Measurements from ENCODE around the gene PTGFR.

PTGFR gene

GRCh38 chr1:78526496-78526895 is 35.7 kb downstream of the PTGFR start:
- no peaks in the 10 kb centered on the region for H3K9me3 ChIP-seq (ENCODE audit: insufficient read depth, low read depth, low read length)
- H4K20me1 ChIP-seq (ENCODE audit: insufficient read depth, low read length, poor library complexity, severe bottlenecking): no peaks in the 10 kb centered on the region
- H2AFZ ChIP-seq (ENCODE audit: low read length): no peak overlapping the region
- TF ChIP-seq CTCF (conservative IDR thresholded peaks at IDR 0.05; ENCODE audit: low read length): no peak
- TF ChIP-seq EZH2phosphoT487 (IDR thresholded peaks at IDR 0.05; ENCODE audit: borderline replicate concordance): no peak
- H3K4me2 ChIP-seq (ENCODE audit: low read depth, low read length, poor library complexity, severe bottlenecking): no peak overlapping the region
- no peaks in the 10 kb centered on the region for H3K27me3 ChIP-seq (ENCODE audit: insufficient read depth, low read length, poor library complexity, severe bottlenecking)
- no peaks in the 10 kb centered on the region for H3K4me1 ChIP-seq (ENCODE audit: insufficient read depth, low read length, poor library complexity, severe bottlenecking)
- H3F3A ChIP-seq (ENCODE audit: low read depth): no peaks in the 10 kb centered on the region
- H3K36me3 ChIP-seq (ENCODE audit: insufficient read depth, low read length): no peaks in the 10 kb centered on the region
- H3K9me2 ChIP-seq (replicated peaks; ENCODE audit: low read depth, low read length): no peaks in the 10 kb centered on the region
- H3K79me2 ChIP-seq (ENCODE audit: insufficient read depth, low read length): no peaks in the 10 kb centered on the region
- H3K9ac ChIP-seq (ENCODE audit: low read depth, low read length, poor library complexity, severe bottlenecking): no peak overlapping the region
- H3K4me3 ChIP-seq (ENCODE audit: low read length, poor library complexity, severe bottlenecking): no peak overlapping the region

GRCh38 chr1:78527706-78528105 is 36.9 kb downstream of the PTGFR start:
- Histone ChIP-seq H3K4me3 (ENCODE audit: low read length, poor library complexity, severe bottlenecking) (no peak overlapping the region), H3K79me2 (ENCODE audit: insufficient read depth, low read length) (no peaks in the 10 kb centered on the region), H3K36me3 (ENCODE audit: insufficient read depth, low read length) (no peaks in the 10 kb centered on the region), H3K9ac (ENCODE audit: low read depth, low read length, poor library complexity, severe bottlenecking) (no peak overlapping the region), H3F3A (ENCODE audit: low read depth) (no peaks in the 10 kb centered on the region), H3K4me2 (ENCODE audit: low read depth, low read length, poor library complexity, severe bottlenecking) (no peak overlapping the region), H3K9me3 (ENCODE audit: insufficient read depth, low read depth, low read length) (no peaks in the 10 kb centered on the region), H4K20me1 (ENCODE audit: insufficient read depth, low read length, poor library complexity, severe bottlenecking) (no peaks in the 10 kb centered on the region), H2AFZ (ENCODE audit: low read length) (no peak overlapping the region), H3K4me1 (ENCODE audit: insufficient read depth, low read length, poor library complexity, severe bottlenecking) (no peaks in the 10 kb centered on the region), H3K27me3 (ENCODE audit: insufficient read depth, low read length, poor library complexity, severe bottlenecking) (no peaks in the 10 kb centered on the region), H3K9me2 (replicated peaks; ENCODE audit: low read depth, low read length) (no peaks in the 10 kb centered on the region)
- no peak for TF ChIP-seq EZH2phosphoT487 (IDR thresholded peaks at IDR 0.05; ENCODE audit: borderline replicate concordance)
- no peak for TF ChIP-seq CTCF (conservative IDR thresholded peaks at IDR 0.05; ENCODE audit: low read length)

GRCh38 chr1:78533527-78533926 is 42.8 kb downstream of the PTGFR start:
- no peaks in the 10 kb centered on the region for H3K9me2 ChIP-seq (replicated peaks; ENCODE audit: low read depth, low read length)
- no peaks in the 10 kb centered on the region for H3F3A ChIP-seq (ENCODE audit: low read depth)
- no peak overlapping the region for H2AFZ ChIP-seq (ENCODE audit: low read length)
- no peak overlapping the region for H3K4me2 ChIP-seq (ENCODE audit: low read depth, low read length, poor library complexity, severe bottlenecking)
- H3K36me3 ChIP-seq (ENCODE audit: insufficient read depth, low read length): no peaks in the 10 kb centered on the region
- H3K9ac ChIP-seq (ENCODE audit: low read depth, low read length, poor library complexity, severe bottlenecking): no peak overlapping the region
- H4K20me1 ChIP-seq (ENCODE audit: insufficient read depth, low read length, poor library complexity, severe bottlenecking): no peaks in the 10 kb centered on the region
- no peaks in the 10 kb centered on the region for H3K27me3 ChIP-seq (ENCODE audit: insufficient read depth, low read length, poor library complexity, severe bottlenecking)
- no peaks in the 10 kb centered on the region for H3K4me1 ChIP-seq (ENCODE audit: insufficient read depth, low read length, poor library complexity, severe bottlenecking)
- H3K79me2 ChIP-seq (ENCODE audit: insufficient read depth, low read length): no peaks in the 10 kb centered on the region
- no peak overlapping the region for H3K4me3 ChIP-seq (ENCODE audit: low read length, poor library complexity, severe bottlenecking)
- TF ChIP-seq EZH2phosphoT487 (IDR thresholded peaks at IDR 0.05; ENCODE audit: borderline replicate concordance) (no peak), CTCF (conservative IDR thresholded peaks at IDR 0.05; ENCODE audit: low read length) (no peak)
- no peaks in the 10 kb centered on the region for H3K9me3 ChIP-seq (ENCODE audit: insufficient read depth, low read depth, low read length)

All from Loucy (cell line).